HG03108 (cell line): ENCODE data around the gene CSNK2A2.
A peak's percentile ranks its signal among the peaks of the same experiment; 100 is the strongest.

Experiments used
- ATAC-seq: cut with Tn5 transposase; IDR thresholded peaks from one replicate; pipeline ENCODE4 v1.9.1; 2021; ENCODE audit warnings: moderate library complexity; ENCODE audit not compliant: unreplicated experiment

The CSNK2A2 gene

GRCh38 chr16:58198022-58198683, at the start of gene CSNK2A2:
Gene CSNK2A2 (minus strand): TSS chr16:58198106. CDS start chr16:58197736, 370 bp downstream.
- ATAC-seq = peak; percentile 82

- peak; percentile 99 for ATAC-seq
Observed at GRCh38 chr16:58243528-58244004, 45.7 kb upstream of the CSNK2A2 start.

GRCh38 chr16:58236831-58237230, 38.9 kb upstream of the CSNK2A2 start:
- ATAC-seq = no peak

GRCh38 chr16:58236231-58236690, 38.4 kb upstream of the CSNK2A2 start:
- ATAC-seq = no peak

GRCh38 chr16:58235663-58236062, 37.8 kb upstream of the CSNK2A2 start:
- no peak for ATAC-seq

GRCh38 chr16:58234831-58235595, 37.1 kb upstream of the CSNK2A2 start:
- no peak for ATAC-seq

GRCh38 chr16:58230259-58230658, 32.4 kb upstream of the CSNK2A2 start:
- ATAC-seq = no peak

GRCh38 chr16:58226790-58227189, 28.9 kb upstream of the CSNK2A2 start:
- no peak for ATAC-seq

GRCh38 chr16:58225965-58226602, 28.2 kb upstream of the CSNK2A2 start:
- no peak for ATAC-seq

GRCh38 chr16:58222532-58223316, 24.8 kb upstream of the CSNK2A2 start:
- no peak for ATAC-seq

- no peak for ATAC-seq
Observed at GRCh38 chr16:58219432-58219831, 21.5 kb upstream of the CSNK2A2 start.

- no peak for ATAC-seq
Observed at GRCh38 chr16:58218786-58219185, 20.9 kb upstream of the CSNK2A2 start.

GRCh38 chr16:58217311-58217925, 19.5 kb upstream of the CSNK2A2 start:
- no peak for ATAC-seq

GRCh38 chr16:58212824-58213655, 15.1 kb upstream of the CSNK2A2 start:
- ATAC-seq = no peak

- ATAC-seq = no peak
Observed at GRCh38 chr16:58211846-58212245, 13.9 kb upstream of the CSNK2A2 start.

- no peak for ATAC-seq
Observed at GRCh38 chr16:58211245-58211644, 13.3 kb upstream of the CSNK2A2 start.

- ATAC-seq = no peak
Observed at GRCh38 chr16:58205276-58206036, 7.5 kb upstream of the CSNK2A2 start.

- ATAC-seq = no peak
Observed at GRCh38 chr16:58201163-58201562, 3.3 kb upstream of the CSNK2A2 start.
